ENCODE data around the gene ACTN1.

GRCh38 chr14:68945585-68946488 is 33.3 kb downstream of the ACTN1 start:
- TF ChIP-seq, protein P1, sequence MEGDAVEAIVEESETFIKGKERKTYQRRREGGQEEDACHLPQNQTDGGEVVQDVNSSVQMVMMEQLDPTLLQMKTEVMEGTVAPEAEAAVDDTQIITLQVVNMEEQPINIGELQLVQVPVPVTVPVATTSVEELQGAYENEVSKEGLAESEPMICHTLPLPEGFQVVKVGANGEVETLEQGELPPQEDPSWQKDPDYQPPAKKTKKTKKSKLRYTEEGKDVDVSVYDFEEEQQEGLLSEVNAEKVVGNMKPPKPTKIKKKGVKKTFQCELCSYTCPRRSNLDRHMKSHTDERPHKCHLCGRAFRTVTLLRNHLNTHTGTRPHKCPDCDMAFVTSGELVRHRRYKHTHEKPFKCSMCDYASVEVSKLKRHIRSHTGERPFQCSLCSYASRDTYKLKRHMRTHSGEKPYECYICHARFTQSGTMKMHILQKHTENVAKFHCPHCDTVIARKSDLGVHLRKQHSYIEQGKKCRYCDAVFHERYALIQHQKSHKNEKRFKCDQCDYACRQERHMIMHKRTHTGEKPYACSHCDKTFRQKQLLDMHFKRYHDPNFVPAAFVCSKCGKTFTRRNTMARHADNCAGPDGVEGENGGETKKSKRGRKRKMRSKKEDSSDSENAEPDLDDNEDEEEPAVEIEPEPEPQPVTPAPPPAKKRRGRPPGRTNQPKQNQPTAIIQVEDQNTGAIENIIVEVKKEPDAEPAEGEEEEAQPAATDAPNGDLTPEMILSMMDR (IDR thresholded peaks at IDR 0.05) = no peak
- TF ChIP-seq POLR2A (IDR thresholded peaks at IDR 0.05) = peak in 1 of 2 donors; percentile 17
